Stimulated activated CD4-positive, alpha-beta T cell treated with anti-CD3 and anti-CD28 coated beads, Interleukin-4, amount 100 ng/mL, for 24 hours (primary cell): ENCODE measurements around the gene RANBP10.
"Not testable (repeated sequence)": the region's sequence is repeated elsewhere in the genome, so short reads cannot be mapped to it uniquely, and the experiment has no call there.

Experiments
- DNase-seq: peaks from one replicate; pipeline ENCODE4 v3.0.0-alpha.2; 2020

Gene RANBP10

DNA sequence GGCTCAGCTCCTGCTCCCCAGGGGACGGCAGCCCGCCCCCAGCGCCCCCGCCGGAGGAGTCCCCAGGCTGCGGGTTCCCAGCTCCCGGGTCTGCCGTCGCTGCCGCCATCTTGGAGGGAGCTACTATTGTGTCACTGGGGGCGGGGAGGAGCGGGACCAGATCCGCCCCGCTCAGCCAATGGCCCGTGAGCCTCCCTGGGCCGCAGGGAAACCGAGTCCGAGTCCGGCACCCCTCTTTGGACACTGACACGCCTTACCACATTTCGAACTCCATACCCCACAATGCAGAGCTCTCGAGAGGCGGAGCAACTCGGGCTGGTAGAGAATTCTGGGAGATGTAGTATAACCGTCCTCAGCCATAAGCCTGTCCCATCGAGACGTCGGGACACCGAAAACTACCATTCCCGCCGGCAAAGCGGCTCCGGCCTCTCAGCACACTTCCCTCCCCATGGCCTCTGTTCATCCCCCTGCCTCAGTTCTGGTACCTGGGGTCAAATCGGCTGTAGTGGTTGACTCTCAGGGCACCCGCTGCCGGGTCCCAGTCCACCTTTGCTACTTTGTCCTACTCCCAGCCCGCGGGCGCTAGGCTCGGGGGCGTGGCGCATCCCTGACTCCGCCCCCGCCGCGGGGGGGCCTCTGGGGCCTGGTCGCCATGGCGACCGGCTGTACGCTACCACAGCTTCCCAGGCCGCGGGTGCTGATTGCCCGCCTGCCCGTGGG, at the start of gene RANBP10, which contains the start of gene TSNAXIP1:
TSS of gene RANBP10 (minus strand) at position 133 of the 720 bp plus-strand sequence. CDS start at position 109, 24 bp downstream.
TSS of gene TSNAXIP1 (plus strand) at position 462 of the 720 bp plus-strand sequence. CDS start 261 bp downstream, outside the sequence.
- peak; percentile 98 for DNase-seq

DNA sequence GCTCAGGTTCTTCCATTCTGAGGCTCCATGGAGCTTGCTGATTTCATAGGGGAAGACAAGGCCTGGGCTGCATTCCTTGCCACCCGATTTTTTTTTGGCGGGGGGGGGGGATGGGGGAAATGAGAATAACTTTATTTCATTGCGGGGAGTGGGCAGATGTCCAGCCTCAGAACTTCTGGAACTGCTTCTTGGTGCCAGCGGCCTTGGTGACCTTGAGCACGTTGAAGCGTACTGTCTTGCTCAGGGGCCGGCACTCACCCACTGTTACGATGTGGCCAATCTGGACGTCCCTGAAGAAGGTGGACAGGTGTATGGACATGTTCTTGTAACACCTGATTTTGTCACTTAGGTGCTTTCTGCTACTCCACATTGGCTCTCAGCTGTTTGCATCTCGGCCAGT, 49.4 kb upstream of the RANBP10 start:
- DNase-seq = no peak

DNA sequence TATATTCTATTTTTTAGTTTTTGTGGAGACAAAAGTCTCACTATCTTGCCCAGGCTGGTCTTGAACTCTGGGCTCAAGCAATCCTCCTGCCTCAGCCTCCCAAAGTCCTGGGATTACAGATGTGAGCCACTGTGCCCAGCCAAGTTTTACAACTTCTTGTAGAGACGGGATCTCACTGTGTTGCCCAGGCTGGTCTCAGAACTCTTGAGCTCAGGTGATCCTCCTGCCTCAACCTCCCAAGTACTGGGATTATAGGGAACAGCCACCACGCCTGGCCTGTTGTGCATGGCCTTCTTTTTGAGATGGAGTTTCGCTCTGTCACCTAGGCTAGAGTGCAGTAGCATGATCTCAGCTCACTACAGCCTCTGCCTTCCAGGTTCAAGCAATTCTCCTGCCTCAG, 47.3 kb upstream of the RANBP10 start:
- DNase-seq = no peak

DNA sequence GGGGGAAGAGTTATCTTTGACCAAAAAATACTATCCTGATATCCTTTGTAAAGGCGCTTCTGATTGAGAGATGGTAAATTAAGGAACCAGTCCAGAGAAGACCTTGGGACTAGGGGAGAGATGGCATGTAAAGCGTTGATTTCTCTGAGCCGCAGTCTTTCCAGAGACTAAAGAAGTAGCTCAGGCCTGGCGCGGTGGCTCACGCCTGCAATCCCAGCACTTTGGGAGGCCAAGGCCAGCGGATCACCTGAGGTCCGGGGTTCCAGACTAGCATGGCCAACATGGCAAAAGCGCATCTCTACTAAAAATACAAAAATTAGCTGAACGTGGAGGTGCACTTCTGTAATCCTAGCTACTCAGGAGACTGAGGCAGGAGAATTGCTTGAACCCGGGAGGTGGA, 41.8 kb upstream of the RANBP10 start:
- no peak for DNase-seq

DNA sequence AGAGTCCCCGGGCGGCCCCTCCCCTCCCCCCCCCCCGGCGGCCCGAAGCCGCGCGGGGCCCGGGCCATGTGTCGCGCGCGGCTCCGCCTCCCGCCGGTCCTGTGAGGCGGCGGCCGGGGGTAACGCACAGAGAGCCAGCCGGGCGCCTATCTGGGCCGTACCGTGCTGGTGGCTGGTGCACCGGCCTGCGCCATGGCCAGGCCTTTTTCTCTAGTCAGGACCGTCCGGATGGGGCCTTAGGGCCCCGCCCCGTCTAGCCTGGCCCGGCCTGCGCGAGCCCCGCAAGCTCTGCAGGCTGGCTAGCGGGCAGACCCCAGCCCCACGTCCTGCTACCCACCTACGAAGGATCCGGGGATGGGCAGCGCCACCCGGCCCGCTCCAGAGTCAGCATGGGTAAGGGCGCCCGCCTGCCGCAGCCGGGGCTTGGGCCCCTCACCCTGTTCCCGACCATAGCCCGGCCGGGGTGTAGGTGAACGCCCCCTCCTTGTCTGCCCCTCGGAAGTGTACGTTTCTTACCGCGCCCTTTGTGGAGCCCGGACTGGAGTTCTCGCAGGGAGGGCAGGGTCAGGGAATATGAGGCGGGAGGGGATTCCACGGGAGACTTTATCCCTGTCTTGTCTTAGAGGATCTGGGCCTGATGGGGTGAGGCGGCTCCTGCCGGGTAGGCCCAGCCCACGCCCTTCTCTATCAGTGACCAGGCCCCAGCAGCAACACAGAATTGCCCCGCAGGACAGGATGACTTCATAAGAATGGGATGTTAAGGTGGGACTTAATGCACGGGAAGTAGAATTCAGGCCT, 40.9 kb upstream of the RANBP10 start, which contains the start of gene CENPT:
TSS of gene CENPT (minus strand) at position 630 of the 798 bp plus-strand sequence. CDS start 13,834 bp downstream, outside the sequence.
- no peak for DNase-seq

DNA sequence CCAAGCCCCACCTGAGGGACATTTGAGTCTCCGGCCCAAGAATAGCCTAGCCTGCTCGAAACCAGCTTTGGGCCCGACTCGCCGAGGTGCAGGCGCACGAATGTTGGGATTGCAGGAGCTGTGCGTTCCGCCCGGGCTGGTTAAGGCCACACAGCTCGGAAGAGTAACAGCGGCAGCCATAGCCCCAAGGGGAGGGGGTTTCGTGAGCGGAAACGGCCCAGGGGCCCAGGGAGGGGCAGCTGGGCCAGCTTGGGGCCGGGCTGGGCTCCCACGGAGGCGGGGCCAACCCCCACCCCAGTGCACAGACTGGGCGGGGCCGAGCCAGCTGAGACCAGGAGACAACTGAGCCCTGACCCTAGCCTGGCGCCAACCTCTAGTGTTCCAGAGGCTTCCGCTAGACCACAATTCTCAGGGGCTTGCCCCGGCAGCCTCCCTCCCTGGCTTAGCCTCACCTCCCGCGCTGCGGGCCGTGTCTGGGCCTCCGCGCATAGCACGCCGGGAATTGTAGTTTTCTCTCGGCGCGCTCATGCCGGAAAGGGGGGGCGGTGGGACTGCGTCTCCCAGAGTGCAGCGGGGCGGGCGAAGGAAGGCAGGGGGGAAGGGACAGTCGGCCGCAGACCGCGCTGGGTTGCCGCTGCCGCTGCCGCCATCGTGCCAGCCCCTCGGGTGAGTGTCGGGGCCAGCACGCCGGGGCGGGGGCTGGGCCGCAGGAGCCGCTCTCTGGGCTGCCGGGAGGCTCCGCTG, 40.1 kb upstream of the RANBP10 start, which contains the start of gene NUTF2:
TSS of gene NUTF2 (plus strand) at position 614 of the 744 bp plus-strand sequence. CDS start 18,198 bp downstream, outside the sequence.
- DNase-seq = peak; percentile 96

DNA sequence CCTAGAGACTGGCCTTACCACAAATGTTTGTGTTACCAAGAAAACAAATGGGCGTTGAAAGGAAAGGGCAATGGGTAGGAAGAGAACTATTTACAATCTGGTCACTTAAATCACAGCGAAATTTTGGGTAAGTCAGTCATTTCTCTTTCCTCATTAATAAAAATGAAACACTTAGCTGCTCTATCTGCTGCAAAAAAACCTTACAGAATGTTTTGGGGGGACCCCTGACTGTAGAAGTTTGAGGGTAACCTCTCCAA, 39.6 kb upstream of the RANBP10 start:
- DNase-seq = no peak

DNA sequence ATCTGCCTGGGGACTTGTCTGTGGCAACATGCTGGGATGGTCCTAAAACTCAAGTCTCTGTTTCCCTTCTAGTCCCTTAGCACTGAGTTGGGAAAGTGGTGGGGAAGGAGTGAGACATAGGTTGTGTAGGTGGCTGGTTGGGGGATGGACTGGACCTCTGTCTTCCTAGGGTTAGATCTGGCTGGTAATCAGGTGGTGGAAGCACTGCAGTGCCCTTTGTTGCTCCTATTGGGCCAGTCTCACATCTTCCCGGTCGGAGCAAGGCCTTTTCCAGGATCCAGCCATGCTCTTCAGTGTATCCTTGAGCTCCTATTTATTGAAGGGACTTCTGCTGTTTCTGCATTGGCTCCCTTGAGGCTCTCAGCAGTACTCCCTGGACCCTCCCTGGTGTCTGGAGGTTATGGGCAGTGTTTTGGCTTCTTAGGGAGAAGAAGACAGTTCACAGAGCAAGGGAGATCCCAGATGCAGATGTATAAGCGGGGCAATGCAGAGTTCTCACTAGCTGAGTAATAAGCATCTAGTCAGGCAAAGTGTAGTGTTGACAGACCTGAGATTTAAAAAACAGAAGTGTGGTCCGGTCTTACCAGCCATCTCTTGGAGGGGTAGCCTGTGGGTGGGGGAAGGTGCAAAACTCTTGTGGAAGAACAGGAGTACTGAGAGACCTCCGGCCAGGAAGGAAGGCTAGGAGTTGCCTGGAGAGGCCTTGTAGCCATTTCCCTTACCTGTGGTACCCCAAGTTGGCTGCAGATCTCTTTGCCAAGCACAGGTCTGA, 39.1 kb upstream of the RANBP10 start:
- DNase-seq = no peak

DNA sequence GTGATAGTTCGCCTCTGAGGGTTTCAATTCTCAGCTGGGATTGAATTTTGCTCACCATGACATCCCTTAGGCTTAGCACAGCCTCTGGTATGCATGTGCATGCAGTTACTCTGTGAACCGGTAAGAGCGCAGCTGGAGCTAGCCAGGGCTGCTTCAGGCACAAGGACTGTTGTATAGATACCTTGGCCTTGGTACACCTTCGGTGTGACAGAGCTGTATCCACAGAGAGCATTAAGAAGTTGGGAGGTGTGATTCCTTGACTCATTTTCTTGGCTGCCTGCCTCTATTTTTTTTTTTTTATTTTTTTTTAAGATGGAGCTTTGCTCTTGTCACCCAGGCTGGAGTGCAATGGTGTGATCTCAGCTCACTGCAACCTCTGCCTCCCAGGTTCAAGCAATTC, 38.1 kb upstream of the RANBP10 start:
- no peak for DNase-seq

DNA sequence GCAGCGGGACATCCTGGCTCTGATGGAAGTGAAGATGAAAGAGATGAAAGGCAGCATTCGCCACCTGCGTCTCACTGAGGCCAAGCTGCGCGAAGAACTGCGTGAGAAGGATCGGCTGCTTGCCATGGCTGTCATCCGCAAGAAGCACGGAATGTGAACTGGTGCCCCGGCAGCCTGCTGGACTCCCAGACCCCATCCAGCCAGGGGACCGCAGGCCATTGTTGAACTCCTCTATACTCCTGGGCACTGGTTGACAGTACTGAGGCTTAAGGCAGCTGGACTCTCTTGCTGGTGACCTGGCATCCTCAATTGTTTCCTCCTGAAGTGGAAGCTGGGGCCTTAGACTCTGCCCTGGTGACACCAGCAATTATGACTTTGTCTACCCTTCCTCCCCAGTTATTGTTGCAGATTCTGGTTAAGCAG, 37.0 kb upstream of the RANBP10 start:
- DNase-seq = no peak

DNA sequence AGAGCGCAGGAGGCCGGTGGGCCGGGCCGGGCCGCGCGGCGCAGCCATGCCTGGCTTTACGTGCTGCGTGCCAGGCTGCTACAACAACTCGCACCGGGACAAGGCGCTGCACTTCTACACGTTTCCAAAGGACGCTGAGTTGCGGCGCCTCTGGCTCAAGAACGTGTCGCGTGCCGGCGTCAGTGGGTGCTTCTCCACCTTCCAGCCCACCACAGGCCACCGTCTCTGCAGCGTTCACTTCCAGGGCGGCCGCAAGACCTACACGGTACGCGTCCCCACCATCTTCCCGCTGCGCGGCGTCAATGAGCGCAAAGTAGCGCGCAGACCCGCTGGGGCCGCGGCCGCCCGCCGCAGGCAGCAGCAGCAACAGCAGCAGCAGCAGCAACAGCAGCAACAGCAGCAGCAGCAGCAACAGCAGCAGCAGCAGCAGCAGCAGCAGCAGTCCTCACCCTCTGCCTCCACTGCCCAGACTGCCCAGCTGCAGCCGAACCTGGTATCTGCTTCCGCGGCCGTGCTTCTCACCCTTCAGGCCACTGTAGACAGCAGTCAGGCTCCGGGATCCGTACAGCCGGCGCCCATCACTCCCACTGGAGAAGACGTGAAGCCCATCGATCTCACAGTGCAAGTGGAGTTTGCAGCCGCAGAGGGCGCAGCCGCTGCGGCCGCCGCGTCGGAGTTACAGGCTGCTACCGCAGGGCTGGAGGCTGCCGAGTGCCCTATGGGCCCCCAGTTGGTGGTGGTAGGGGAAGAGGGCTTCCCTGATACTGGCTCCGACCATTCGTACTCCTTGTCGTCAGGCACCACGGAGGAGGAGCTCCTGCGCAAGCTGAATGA, 36.4 kb upstream of the RANBP10 start:
- peak; percentile 62 for DNase-seq

DNA sequence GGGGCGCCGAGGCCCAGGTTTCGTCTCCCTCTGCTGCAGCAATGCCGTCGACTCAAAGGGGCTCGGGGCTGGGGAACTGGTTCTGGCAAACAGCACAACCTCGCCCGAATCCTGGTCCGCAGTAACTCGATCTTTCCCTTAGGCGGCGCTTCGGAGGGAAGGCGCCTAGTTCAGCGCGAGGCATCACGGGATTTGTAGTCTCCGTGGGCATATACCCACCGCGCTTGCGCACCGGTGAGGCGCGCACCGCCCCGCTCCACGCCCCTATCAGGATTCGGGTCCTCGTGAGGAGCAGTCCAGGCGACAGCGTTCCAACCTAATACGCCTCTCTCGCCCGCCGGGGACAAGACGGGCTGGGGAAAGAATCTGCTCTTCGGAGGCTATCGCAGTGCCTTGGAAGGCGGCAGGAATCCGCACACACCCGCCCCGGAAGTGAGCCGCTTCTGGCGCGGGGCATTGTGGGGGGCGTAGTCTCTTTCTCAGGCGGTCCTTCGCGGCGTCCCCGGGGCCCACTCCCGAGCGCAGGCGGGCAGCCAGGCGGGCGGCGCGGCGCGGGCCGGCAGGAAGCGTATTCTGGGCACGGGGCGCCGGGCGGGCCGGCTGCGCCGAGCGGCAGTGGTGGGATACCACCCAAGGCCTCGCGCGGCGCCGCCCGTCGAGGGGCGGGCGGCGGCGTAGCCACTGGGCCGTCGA, 35.6 kb upstream of the RANBP10 start, which contains the start of gene THAP11:
TSS of gene THAP11 (plus strand) at position 505 of the 693 bp plus-strand sequence. CDS start 235 bp downstream, outside the sequence.
- DNase-seq = peak; percentile 95

DNA sequence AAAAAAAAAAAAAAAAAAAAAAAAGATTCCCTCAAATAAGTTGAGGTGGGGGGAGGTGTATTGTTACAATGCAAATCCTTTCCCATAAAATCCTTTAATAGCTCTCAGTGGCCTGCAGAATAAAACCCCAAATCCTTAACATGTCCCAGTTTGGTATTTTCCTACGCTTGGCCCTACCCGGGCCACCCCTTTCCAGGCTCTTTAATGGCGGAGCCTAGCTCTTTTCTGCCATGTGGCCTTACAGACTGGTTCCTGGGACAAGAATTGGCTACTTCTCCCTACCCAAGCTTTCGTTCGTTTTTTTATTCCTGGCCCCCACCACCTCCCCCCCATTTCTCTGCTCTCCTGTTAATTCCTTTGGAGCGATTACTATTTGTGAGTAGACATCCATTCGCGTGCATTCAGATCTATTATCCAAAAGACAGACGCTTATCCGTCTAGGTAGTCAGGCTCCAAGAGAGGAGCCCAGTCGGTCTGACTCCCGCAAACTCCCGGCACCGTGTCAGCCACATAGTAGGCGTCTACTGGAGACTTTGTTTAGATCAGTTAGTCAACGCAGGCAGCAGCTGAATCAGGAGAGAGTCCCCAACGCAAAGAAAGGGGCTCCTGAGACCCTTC, 34.9 kb upstream of the RANBP10 start:
- DNase-seq = no peak

DNA sequence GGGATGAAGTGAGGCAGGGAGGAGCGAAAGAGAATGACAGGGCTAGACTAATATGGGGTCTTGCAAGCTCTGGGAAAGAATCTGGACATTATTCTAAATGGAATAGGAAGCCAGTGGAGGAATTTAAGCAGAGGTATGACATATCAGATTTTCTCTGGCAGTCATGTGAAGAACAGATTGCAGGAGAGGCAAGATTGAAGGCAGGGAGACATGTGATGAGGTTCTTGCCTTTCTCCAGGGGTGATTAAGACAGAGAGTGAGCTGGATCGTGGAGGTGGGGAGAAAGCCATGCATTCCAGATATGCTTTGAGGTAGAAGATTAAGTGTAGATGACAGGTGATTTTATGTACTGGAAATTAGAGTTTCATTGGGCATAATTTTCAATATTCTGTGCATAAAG, 31.5 kb upstream of the RANBP10 start:
- no peak for DNase-seq

DNA sequence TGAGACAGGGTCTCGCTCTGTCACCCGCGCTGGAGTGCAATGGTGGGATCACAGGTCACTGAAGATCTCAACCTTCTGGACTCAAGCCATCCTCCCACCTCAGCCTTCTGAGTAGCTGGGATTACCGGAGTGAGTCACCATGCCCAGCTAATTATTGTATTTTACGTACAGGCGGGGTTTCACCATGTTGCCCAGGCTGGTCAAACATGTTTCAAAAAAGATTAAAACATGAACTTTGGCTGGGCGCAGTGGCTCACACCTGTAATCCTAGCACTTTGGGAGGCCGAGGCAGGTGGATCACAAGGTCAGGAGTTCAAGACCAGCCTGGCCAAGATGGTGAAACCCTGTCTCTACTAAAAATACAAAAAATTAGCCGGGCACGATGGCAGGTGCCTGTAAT, 30.8 kb upstream of the RANBP10 start:
- not testable (repeated sequence) for DNase-seq

DNA sequence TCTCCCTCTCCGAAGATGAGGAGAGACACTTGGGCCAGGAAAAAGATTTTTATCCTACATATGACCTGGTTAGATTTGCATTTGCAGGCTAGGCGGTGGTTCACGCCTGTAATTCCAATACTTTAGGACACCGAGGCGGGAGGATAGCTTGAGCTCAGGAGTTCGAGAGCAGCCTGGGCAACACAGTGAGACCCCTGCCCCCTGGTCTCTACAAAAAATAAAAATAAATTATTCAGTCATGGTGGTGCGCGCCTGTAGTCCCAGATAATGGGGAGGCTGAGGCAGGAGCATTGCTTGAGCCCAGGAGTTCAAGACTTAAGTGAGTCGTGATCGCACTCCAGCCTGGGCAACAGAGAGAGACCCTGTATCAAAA, 27.9 kb upstream of the RANBP10 start:
- no peak for DNase-seq

DNA sequence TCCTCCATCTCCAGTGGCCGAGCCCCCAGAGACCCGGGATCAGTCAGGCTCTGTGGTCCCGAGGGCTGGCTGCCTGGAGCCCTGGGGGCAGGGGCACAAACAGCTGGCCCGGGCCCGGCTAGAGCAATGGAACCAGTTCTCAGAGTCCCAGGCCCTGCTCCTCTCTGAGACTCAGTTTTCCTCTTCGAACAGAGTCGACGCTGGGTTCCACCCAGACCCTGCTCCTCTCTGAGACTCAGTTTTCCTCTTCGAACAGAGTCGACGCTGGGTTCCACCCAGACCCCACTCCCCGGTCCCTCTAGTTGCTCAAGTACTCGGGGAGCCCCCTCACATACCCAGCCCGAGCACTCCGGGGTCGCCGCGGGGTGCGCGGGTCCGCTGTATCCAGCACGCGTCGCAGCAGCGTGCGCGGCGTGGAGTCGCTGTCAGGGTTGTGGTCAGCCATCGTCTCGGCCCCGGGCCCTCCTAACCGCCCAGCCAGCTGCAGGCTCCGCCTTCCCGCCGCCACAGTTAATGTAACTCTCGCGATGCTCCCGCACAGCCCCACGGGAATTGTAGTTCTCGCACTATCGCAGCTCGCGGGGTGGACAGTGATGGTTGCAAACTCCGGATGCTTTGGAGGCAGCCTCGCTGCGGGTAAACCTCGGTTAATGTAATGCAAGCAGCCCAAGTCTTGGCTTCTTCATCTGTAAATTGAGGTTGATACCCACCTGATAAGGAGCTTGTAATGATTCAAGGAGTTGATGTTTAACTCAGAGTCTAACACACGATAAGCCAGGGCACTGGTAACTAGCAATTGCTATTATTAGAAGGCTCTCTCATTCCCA, 27.3 kb upstream of the RANBP10 start:
- DNase-seq = peak; percentile 94

DNA sequence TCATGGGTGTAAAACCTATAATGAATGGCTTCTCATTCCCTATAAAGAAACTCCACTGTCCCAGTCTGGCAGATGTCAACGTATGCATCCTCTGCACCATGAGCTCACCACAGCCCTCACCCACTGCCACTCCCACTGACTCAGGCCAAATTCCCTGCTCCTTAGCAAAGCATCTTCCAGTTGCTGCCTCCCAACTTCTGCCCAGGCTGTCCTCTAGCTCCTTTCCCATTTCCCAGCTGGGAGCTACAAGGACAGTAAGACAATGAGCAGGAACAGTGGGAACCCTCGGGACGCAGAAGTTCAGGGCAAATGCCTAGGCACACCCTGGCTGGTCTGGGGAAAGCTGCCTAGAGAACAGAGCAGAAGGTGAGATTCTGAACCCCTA, 26.7 kb upstream of the RANBP10 start:
- DNase-seq = no peak

DNA sequence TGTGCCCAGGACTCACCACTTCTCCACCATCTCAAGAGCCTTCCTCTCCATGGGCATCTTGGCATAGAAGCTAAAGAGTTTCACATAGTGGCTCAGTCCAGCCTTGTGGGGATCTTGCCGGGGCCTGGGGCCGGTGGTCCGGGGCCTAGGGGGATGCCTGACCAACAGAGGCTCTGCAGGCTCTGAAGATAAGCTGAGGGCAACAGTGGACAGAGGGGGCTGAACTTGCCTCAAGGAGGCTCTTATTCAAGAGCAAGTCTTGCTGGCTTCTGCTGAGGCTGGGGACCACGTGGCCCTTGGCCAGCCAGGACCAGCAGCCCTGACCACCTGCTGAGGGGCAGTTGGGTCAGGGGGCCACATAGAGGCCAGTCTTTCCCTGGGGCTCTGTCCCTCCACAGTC, 22.3 kb upstream of the RANBP10 start:
- no peak for DNase-seq

DNA sequence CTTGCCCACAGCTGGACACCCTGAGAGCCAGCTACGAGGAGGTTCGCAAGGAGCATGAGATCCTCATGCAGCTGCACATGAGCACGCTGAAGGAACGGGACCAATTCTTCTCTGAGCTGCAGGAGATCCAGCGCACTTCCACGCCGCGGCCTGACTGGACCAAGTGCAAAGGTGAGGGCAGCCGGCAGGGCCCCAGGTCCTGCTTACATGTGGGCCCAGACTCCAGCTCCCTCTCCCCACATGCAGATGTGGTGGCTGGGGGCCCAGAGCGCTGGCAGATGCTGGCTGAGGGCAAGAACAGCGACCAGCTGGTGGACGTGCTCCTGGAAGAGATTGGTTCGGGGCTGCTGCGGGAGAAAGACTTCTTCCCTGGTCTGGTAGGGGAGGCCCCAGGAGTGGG, 19.5 kb upstream of the RANBP10 start:
- no peak for DNase-seq
